Mesodermal cell (in vitro differentiated cells): Measurements from ENCODE around the gene DSG1.
"Not testable (repeated sequence)": the region's sequence is repeated elsewhere in the genome, so short reads cannot be mapped to it uniquely, and the experiment has no call there.

Experiments used
- H3K27ac ChIP-seq: 2 replicates; pipeline ENCODE4 v1.7.0; 2013; ENCODE audit warnings: mild to moderate bottlenecking, low read depth, low read length, moderate library complexity; ENCODE audit not compliant: severe bottlenecking
- H3K36me3 ChIP-seq: 2 replicates; pipeline ENCODE4 v1.7.1; 2013; ENCODE audit warnings: mild to moderate bottlenecking, low read length, moderate library complexity; ENCODE audit not compliant: control insufficient read depth, insufficient read depth
- H3K4me1 ChIP-seq: one replicate; pipeline ENCODE4 v1.7.1; 2013; ENCODE audit warnings: mild to moderate bottlenecking, low read length; ENCODE audit not compliant: insufficient read depth, control insufficient read depth, poor library complexity, severe bottlenecking
- H3K4me3 ChIP-seq: 2 replicates; pipeline ENCODE4 v1.7.0; 2013; ENCODE audit warnings: low read length, control low read depth, mild to moderate bottlenecking; ENCODE audit not compliant: insufficient read depth, poor library complexity, severe bottlenecking; ENCODE audit errors: extremely low read depth
- H3K9me3 ChIP-seq: 2 replicates; pipeline ENCODE4 v1.7.1; 2013; ENCODE audit warnings: mild to moderate bottlenecking, low read length, moderate library complexity; ENCODE audit not compliant: control insufficient read depth
- WGBS, 2 experiments: methylation state at CpG; one replicate each; pipeline ENCODE4 v1.1.5; 2013; ENCODE audit warnings: missing lambda C conversion rate in 2 of 2; ENCODE audit not compliant: insufficient coverage in 2 of 2; 5-methylcytosine and 5-hydroxymethylcytosine counted together

The DSG1 gene

GRCh38 chr18:31343454-31343853 is 25.5 kb downstream of the DSG1 start:
- Histone ChIP-seq H3K9me3 (no peaks in the 10 kb centered on the region), H3K36me3 (no peaks in the 10 kb centered on the region), H3K4me1 (no peaks in the 10 kb centered on the region), H3K4me3 (no peak overlapping the region), H3K27ac (no peak overlapping the region)
- WGBS, 2 experiments = 100% methylated on average over 4 of the region's 4 CpGs; no CpG with 5 or more reads in 1 of the 2 experiments

- not testable (repeated sequence) for H3K36me3 ChIP-seq, H3K4me1 ChIP-seq, H3K9me3 ChIP-seq, H3K27ac ChIP-seq, H3K4me3 ChIP-seq
- WGBS, 2 experiments = no CpG with 5 or more reads among the region's 17 CpGs
These were observed 35.4 kb downstream of the DSG1 start for GRCh38 chr18:31353336-31353735.

GRCh38 chr18:31354990-31355389 is 37.0 kb downstream of the DSG1 start:
- 91 to 100% methylated on average over 4 to 8 of the region's 8 CpGs for WGBS, 2 experiments
- no peak overlapping the region for H3K27ac ChIP-seq
- H3K9me3 ChIP-seq = no peaks in the 10 kb centered on the region
- H3K4me1 ChIP-seq = no peaks in the 10 kb centered on the region
- H3K36me3 ChIP-seq = no peaks in the 10 kb centered on the region
- no peak overlapping the region for H3K4me3 ChIP-seq

GRCh38 chr18:31356025-31356424 is 38.1 kb downstream of the DSG1 start:
- Histone ChIP-seq H3K36me3 (no peaks in the 10 kb centered on the region), H3K27ac (no peak overlapping the region), H3K4me3 (no peak overlapping the region), H3K4me1 (no peaks in the 10 kb centered on the region), H3K9me3 (no peaks in the 10 kb centered on the region)
- WGBS, 2 experiments = 86 to 100% methylated on average over 2 of the region's 5 CpGs

- H3K9me3 ChIP-seq = peaks cover 7% of the 10 kb centered on the region
- WGBS, 2 experiments = 94% methylated on average over 3 of the region's 4 CpGs; no CpG with 5 or more reads in 1 of the 2 experiments
These were observed 46.2 kb downstream of the DSG1 start for GRCh38 chr18:31364190-31364589.

GRCh38 chr18:31369478-31369877 is 51.5 kb downstream of the DSG1 start:
- H3K4me3 ChIP-seq = no peak overlapping the region
- H3K4me1 ChIP-seq = no peaks in the 10 kb centered on the region
- H3K27ac ChIP-seq = no peak overlapping the region
- no peaks in the 10 kb centered on the region for H3K36me3 ChIP-seq
- no peaks in the 10 kb centered on the region for H3K9me3 ChIP-seq

More at GRCh38 chr18:31364190-31364589, 46.2 kb downstream of the DSG1 start:
- no peaks in the 10 kb centered on the region for H3K36me3 ChIP-seq
- no peak overlapping the region for H3K27ac ChIP-seq
- peaks cover 9% of the 10 kb centered on the region for H3K4me1 ChIP-seq
- H3K4me3 ChIP-seq = no peak overlapping the region

GRCh38 chr18:31371989-31372388 is 54.0 kb downstream of the DSG1 start:
- H3K4me1 ChIP-seq = no peaks in the 10 kb centered on the region
- H3K27ac ChIP-seq = no peak overlapping the region
- H3K9me3 ChIP-seq = no peaks in the 10 kb centered on the region
- no peak overlapping the region for H3K4me3 ChIP-seq
- no peaks in the 10 kb centered on the region for H3K36me3 ChIP-seq

GRCh38 chr18:31373641-31374040 is 55.7 kb downstream of the DSG1 start:
- no peaks in the 10 kb centered on the region for H3K36me3 ChIP-seq
- WGBS, 2 experiments = 88% methylated on average over 1 of the region's 4 CpGs; no CpG with 5 or more reads in 1 of the 2 experiments

GRCh38 chr18:31376477-31376876 is 58.5 kb downstream of the DSG1 start, which contains the start of gene DSG4:
Gene DSG4 (plus strand): TSS chr18:31376777. CDS start chr18:31376912, 135 bp downstream.
- H3K4me3 ChIP-seq = no peak within 1 kb of the TSS
- 69 to 95% methylated on average over 2 of the region's 3 CpGs for WGBS, 2 experiments
- no peaks in the 10 kb centered on the region for H3K36me3 ChIP-seq
- no peaks in the 10 kb centered on the region for H3K9me3 ChIP-seq
- no peak within 1 kb of the TSS for H3K27ac ChIP-seq
- H3K4me1 ChIP-seq = no peaks in the 10 kb centered on the region

More at GRCh38 chr18:31373641-31374040, 55.7 kb downstream of the DSG1 start:
- no peak overlapping the region for H3K4me3 ChIP-seq
- no peaks in the 10 kb centered on the region for H3K9me3 ChIP-seq
- H3K27ac ChIP-seq = no peak overlapping the region
- H3K4me1 ChIP-seq = no peaks in the 10 kb centered on the region

- H3K36me3 ChIP-seq = no peaks in the 10 kb centered on the region
- no peak overlapping the region for H3K27ac ChIP-seq
- no CpG with 5 or more reads among the region's 2 CpGs for WGBS, 2 experiments
- no peaks in the 10 kb centered on the region for H3K9me3 ChIP-seq
- H3K4me1 ChIP-seq = no peaks in the 10 kb centered on the region
- no peak overlapping the region for H3K4me3 ChIP-seq
These were observed 63.0 kb downstream of the DSG1 start for GRCh38 chr18:31380912-31381311.

- no peak overlapping the region for H3K4me3 ChIP-seq
- H3K4me1 ChIP-seq = no peaks in the 10 kb centered on the region
- H3K36me3 ChIP-seq = no peaks in the 10 kb centered on the region
- no peak overlapping the region for H3K27ac ChIP-seq
- no peaks in the 10 kb centered on the region for H3K9me3 ChIP-seq
- 100% methylated on average over 1 to 2 of the region's 2 CpGs for WGBS, 2 experiments
These were observed 64.1 kb downstream of the DSG1 start for GRCh38 chr18:31382107-31382506.
